GM19463 (cell line): ENCODE measurements around the gene PNMA5.
"Not testable (repeated sequence)": the region's sequence is repeated elsewhere in the genome, so short reads cannot be mapped to it uniquely, and the experiment has no call there.

ENCODE experiments used
- ATAC-seq: cut with Tn5 transposase; IDR thresholded peaks from one replicate; pipeline ENCODE4 v1.9.1; 2021; ENCODE audit warnings: mild to moderate bottlenecking, moderate library complexity; ENCODE audit not compliant: unreplicated experiment

Gene PNMA5

GRCh38 chrX:152993933-152994332, at the start of gene PNMA5:
TSS of gene PNMA5 (minus strand) at chrX:152994116. CDS start at chrX:152991598, 2,518 bp downstream.
- ATAC-seq = no peak

- ATAC-seq = peak; percentile 89
Observed at GRCh38 chrX:153032397-153033118, 38.6 kb upstream of the PNMA5 start.

GRCh38 chrX:153030801-153031200, 36.9 kb upstream of the PNMA5 start:
- ATAC-seq = no peak

- no peak for ATAC-seq
Observed at GRCh38 chrX:153029875-153030274, 36.0 kb upstream of the PNMA5 start.

- ATAC-seq = no peak
Observed at GRCh38 chrX:153029162-153029561, 35.2 kb upstream of the PNMA5 start.

- not testable (repeated sequence) for ATAC-seq
Observed at GRCh38 chrX:153028487-153028886, 34.6 kb upstream of the PNMA5 start.

GRCh38 chrX:153026501-153026900, 32.6 kb upstream of the PNMA5 start:
- ATAC-seq = not testable (repeated sequence)

- no peak for ATAC-seq
Observed at GRCh38 chrX:153019166-153019565, 25.2 kb upstream of the PNMA5 start.

- ATAC-seq = not testable (repeated sequence)
Observed at GRCh38 chrX:153017174-153017573, 23.3 kb upstream of the PNMA5 start.

GRCh38 chrX:153004780-153005179, 10.9 kb upstream of the PNMA5 start:
- ATAC-seq = no peak

GRCh38 chrX:153003981-153004380, 10.1 kb upstream of the PNMA5 start:
- no peak for ATAC-seq

- not testable (repeated sequence) for ATAC-seq
Observed at GRCh38 chrX:153002182-153002581, 8.3 kb upstream of the PNMA5 start.

- no peak for ATAC-seq
Observed at GRCh38 chrX:152997337-152997736, 3.4 kb upstream of the PNMA5 start.

- ATAC-seq = no peak
Observed at GRCh38 chrX:152992115-152992514, 1.8 kb downstream of the PNMA5 start.

- ATAC-seq = no peak
Observed at GRCh38 chrX:152991123-152991522, 2.8 kb downstream of the PNMA5 start.

- ATAC-seq = no peak
Observed at GRCh38 chrX:152989292-152989658, 4.6 kb downstream of the PNMA5 start.

GRCh38 chrX:152988536-152989291, 5.2 kb downstream of the PNMA5 start:
- no peak for ATAC-seq

GRCh38 chrX:152987801-152988200, 6.1 kb downstream of the PNMA5 start:
- ATAC-seq = no peak

- not testable (repeated sequence) for ATAC-seq
Observed at GRCh38 chrX:152987156-152987555, 6.8 kb downstream of the PNMA5 start.

- not testable (repeated sequence) for ATAC-seq
Observed at GRCh38 chrX:152985383-152985782, 8.5 kb downstream of the PNMA5 start.

- ATAC-seq = no peak
Observed at GRCh38 chrX:152968193-152968592, 25.7 kb downstream of the PNMA5 start.

- ATAC-seq = no peak
Observed at GRCh38 chrX:152960115-152960514, 33.8 kb downstream of the PNMA5 start.
